PC-3 (cell line): Measurements from ENCODE around the gene UBE2H.

Experiments used
- EZH2phosphoT487 ChIP-seq: fragments of 300-600 bp; sonication (generic); IDR thresholded peaks from 2 replicates; pipeline ENCODE4 v1.6.1; 2018; ENCODE audit warnings: mild to moderate bottlenecking, antibody characterized with exemption, low read length, borderline replicate concordance
- TF ChIP-seq, protein P1 (sequence below): fragments of 300-600 bp; sonication (generic); conservative IDR thresholded peaks from 2 replicates; pipeline ENCODE4 v1.5.1; 2017; ENCODE audit warnings: antibody characterized with exemption, low read depth, mild to moderate bottlenecking, low read length

DNA sequence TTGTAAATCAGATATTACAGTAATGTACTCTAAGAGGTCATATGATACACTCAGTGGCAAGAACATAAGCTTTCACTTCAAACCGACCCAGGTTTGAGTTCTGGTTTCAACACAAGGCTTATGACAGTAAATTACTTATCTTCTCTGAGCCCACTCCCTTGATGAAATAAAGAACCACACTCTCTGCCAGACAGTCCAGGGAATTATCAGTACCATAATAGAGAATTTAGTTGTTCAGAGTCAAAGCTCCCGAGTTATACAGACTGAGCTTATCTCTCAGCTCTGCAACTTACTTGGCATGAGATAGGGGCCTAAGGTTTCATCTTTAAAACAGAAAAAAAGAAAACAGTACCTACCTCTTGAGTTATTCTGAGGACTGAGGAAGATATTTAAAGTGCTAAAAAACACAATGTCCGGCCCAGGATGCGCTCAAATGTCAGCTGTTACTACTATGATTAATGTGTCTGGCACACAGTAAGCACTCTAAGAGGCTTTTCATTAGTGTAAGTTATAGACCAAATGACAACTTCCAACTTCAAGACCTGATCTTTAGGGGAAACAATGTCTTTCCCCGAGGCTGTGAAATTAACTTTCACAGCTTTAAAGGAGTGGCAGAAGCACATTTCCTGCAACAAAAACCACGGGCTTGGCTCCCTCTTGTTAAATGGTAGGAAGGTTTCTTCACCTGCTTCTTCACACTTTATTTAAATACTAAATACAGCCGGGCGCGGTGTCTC is 38.1 kb downstream of the UBE2H start:
- TF ChIP-seq EZH2phosphoT487 = no peak
- TF ChIP-seq, protein P1, sequence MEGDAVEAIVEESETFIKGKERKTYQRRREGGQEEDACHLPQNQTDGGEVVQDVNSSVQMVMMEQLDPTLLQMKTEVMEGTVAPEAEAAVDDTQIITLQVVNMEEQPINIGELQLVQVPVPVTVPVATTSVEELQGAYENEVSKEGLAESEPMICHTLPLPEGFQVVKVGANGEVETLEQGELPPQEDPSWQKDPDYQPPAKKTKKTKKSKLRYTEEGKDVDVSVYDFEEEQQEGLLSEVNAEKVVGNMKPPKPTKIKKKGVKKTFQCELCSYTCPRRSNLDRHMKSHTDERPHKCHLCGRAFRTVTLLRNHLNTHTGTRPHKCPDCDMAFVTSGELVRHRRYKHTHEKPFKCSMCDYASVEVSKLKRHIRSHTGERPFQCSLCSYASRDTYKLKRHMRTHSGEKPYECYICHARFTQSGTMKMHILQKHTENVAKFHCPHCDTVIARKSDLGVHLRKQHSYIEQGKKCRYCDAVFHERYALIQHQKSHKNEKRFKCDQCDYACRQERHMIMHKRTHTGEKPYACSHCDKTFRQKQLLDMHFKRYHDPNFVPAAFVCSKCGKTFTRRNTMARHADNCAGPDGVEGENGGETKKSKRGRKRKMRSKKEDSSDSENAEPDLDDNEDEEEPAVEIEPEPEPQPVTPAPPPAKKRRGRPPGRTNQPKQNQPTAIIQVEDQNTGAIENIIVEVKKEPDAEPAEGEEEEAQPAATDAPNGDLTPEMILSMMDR = no peak
